ENCODE data around the gene ATP6V0E1. TPM values are rescaled to one million over a fixed set of nuclear protein-coding genes. Genes with fewer than 3 reads are reported as not detected.

The ATP6V0E1 gene
- total and polyA plus RNA-seq, 2 of the 8 experiments (the other 6 are each of a cell fraction or from before 2014, with no cell fraction given) = 108 to 134 TPM

DNA sequence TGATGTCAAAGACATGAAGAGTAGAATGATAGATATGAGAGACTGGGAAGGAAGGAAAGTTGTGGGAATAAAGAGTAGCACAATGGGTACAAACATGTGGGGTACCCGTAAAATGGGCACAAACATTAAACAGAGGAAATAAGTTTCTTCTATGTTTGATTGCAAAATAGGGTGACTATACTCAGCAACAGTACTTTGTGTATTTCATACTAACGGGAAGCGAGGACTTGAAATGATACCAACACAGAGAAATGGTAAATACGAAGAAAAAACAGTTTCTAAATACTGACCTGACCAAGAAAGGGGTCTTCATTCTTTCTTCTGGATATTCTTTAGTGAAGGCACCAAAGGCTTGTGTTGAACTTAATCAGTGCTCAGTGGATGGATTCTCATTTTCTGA is 31.1 kb downstream of the ATP6V0E1 start:
- Histone ChIP-seq H3K4me3 (ENCODE audit: extremely low read depth in 1 of 4, insufficient read depth in 2 of 4, low read depth in 3 of 4, low read length in 4 of 4) (no peak overlapping the region), H2BK15ac (ENCODE audit: low read length) (no peak overlapping the region), H3K9ac (replicated peaks in 1 of 4; ENCODE audit: extremely low read depth in 1 of 4, low read depth in 3 of 4, low read length in 3 of 4) (no peak overlapping the region), H3K4ac (replicated peaks; ENCODE audit: insufficient read length, low read depth, low read length) (no peak overlapping the region), H2BK5ac (ENCODE audit: low read depth, low read length) (no peak overlapping the region), H4K91ac (replicated peaks; ENCODE audit: insufficient read length, low read length) (no peak overlapping the region), H2BK20ac (ENCODE audit: low read length) (no peak overlapping the region), H3K79me2 (ENCODE audit: control insufficient read depth in 1 of 2, insufficient read depth in 2 of 2, low read length in 2 of 2) (peaks cover 3 to 55% of the 10 kb centered on the region in 2 experiments; a peak in 2 of 4 replicates), H2BK120ac (replicated peaks; ENCODE audit: low read depth, low read length) (no peak overlapping the region), H2AK5ac (ENCODE audit: low read depth, low read length) (no peak overlapping the region), H3K18ac (ENCODE audit: extremely low read depth, low read length) (no peak overlapping the region), H3K27me3 (replicated peaks in 1 of 4; ENCODE audit: control insufficient read depth in 3 of 4, extremely low read depth in 1 of 4, insufficient read depth in 3 of 4, low read length in 3 of 4) (no peaks in the 10 kb centered on the region), H3K9me3 (ENCODE audit: insufficient read depth in 2 of 2, low read depth in 1 of 2, low read length in 1 of 2) (no peaks in the 10 kb centered on the region), H3K36me3 (ENCODE audit: control insufficient read depth in 2 of 4, insufficient read depth in 4 of 4, low read length in 3 of 4) (no peaks in the 10 kb centered on the region), H3K23ac (ENCODE audit: insufficient read length) (no peak overlapping the region), H3K56ac (replicated peaks; ENCODE audit: insufficient read length, low read depth, low read length) (no peak overlapping the region), H3K4me1 (replicated peaks in 1 of 4; ENCODE audit: control insufficient read depth in 3 of 4, insufficient read depth in 4 of 4, low read length in 3 of 4) (peaks cover 0 to 6% (median 1%) of the 10 kb centered on the region in 4 experiments; a peak in 2 of 7 replicates), H3K79me1 (ENCODE audit: low read depth, low read length) (peaks cover 3% of the 10 kb centered on the region; the same call in 1 of the 2 replicates), H3K27ac (ENCODE audit: low read depth, low read length) (no peak overlapping the region), H4K8ac (ENCODE audit: extremely low read depth, insufficient read depth, low read length) (no peak overlapping the region), H3K14ac (ENCODE audit: insufficient read length) (no peak overlapping the region), H2AFZ (ENCODE audit: low read length) (no peak overlapping the region), H2BK12ac (ENCODE audit: low read depth, low read length) (no peak overlapping the region), H4K20me1 (replicated peaks in 1 of 2; ENCODE audit: control insufficient read depth in 1 of 2, insufficient read depth in 2 of 2, low read length in 2 of 2) (peaks cover 0 to 6% of the 10 kb centered on the region in 2 experiments), H3K4me2 (ENCODE audit: insufficient read depth in 1 of 2, low read depth in 2 of 2, low read length in 2 of 2) (no peak overlapping the region), H3K23me2 (ENCODE audit: low read depth, low read length) (no peaks in the 10 kb centered on the region), H4K5ac (ENCODE audit: insufficient read length, low read depth, low read length) (no peak overlapping the region)
- ChIA-PET CTCF (ENCODE audit: partially characterized antibody) (interaction anchor here (1.1 to 1.5 kb wide), 3 partner anchors 126 to 307 kb away, joined by 3 to 5 read pairs (median 3); no protein-coding TSS in a partner anchor), POLR2A (ENCODE audit: partially characterized antibody) (no interaction called here)
- FAIRE-seq (no peak), DNase-seq (ENCODE audit: low read depth in 1 of 2, low spot score in 2 of 2) (no peak)
- TF ChIP-seq, protein P1, sequence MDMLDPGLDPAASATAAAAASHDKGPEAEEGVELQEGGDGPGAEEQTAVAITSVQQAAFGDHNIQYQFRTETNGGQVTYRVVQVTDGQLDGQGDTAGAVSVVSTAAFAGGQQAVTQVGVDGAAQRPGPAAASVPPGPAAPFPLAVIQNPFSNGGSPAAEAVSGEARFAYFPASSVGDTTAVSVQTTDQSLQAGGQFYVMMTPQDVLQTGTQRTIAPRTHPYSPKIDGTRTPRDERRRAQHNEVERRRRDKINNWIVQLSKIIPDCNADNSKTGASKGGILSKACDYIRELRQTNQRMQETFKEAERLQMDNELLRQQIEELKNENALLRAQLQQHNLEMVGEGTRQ (IDR thresholded peaks at IDR 0.05; ENCODE audit: low read length) = no peak
- no peak for TF ChIP-seq YY1 (IDR thresholded peaks at IDR 0.05; ENCODE audit: low read depth, low read length)
- TF ChIP-seq MAFK (IDR thresholded peaks at IDR 0.05; ENCODE audit: low read depth, low read length) = no peak
- WGBS, 2 experiments (ENCODE audit: extremely low coverage in 1 of 2, insufficient coverage in 1 of 2, insufficient read length in 1 of 2, insufficient replicate concordance in 2 of 2, low coverage in 1 of 2, low lambda C conversion rate in 2 of 2, missing lambda C conversion rate in 1 of 2) = 95% methylated on average over 4 of the region's 4 CpGs; no CpG with 5 or more reads in 1 of the 2 experiments
